ENCODE results near the gene IARS1.

IARS1 gene

GRCh38 chr9:92293452-92294296 is at the start of gene IARS1:
Gene IARS1 (minus strand): TSS chr9:92293697. CDS start chr9:92289419, 4,278 bp downstream.
- FAIRE-seq = peak; percentile 96
- peak; percentile 99 for DNase-seq (ENCODE audit: low spot score)

GRCh38 chr9:92342825-92343488 is 49.5 kb upstream of the IARS1 start:
- FAIRE-seq = no peak
- no peak for DNase-seq (ENCODE audit: low spot score)

GRCh38 chr9:92341578-92341977 is 48.1 kb upstream of the IARS1 start:
- DNase-seq (ENCODE audit: low spot score) = no peak
- no peak for FAIRE-seq

- DNase-seq (ENCODE audit: low spot score) (no peak), FAIRE-seq (no peak)
Measured at GRCh38 chr9:92333282-92333634, 39.8 kb upstream of the IARS1 start.

- FAIRE-seq = no peak
- no peak for DNase-seq (ENCODE audit: low spot score)
Measured at GRCh38 chr9:92332577-92333281, 39.2 kb upstream of the IARS1 start.

GRCh38 chr9:92328225-92328624 is 34.7 kb upstream of the IARS1 start:
- DNase-seq (ENCODE audit: low spot score) = peak; percentile 9

GRCh38 chr9:92327283-92327850 is 33.9 kb upstream of the IARS1 start:
- DNase-seq (ENCODE audit: low spot score) = no peak
- FAIRE-seq = no peak

More at GRCh38 chr9:92328225-92328624, 34.7 kb upstream of the IARS1 start:
- FAIRE-seq = no peak

- no peak for DNase-seq (ENCODE audit: low spot score)
- no peak for FAIRE-seq
Measured at GRCh38 chr9:92325991-92326500, 32.5 kb upstream of the IARS1 start.

- peak; percentile 92 for FAIRE-seq
- peak; percentile 91 for DNase-seq (ENCODE audit: low spot score)
Measured at GRCh38 chr9:92325269-92325990, 31.9 kb upstream of the IARS1 start, which contains the start of the genes CENPP and NOL8. Gene CENPP (plus strand): TSS chr9:92325953. Gene NOL8 (minus strand): TSS chr9:92325350. CDS start chr9:92324161, 1,189 bp downstream.

GRCh38 chr9:92324889-92325268 is 31.4 kb upstream of the IARS1 start:
- no peak for DNase-seq (ENCODE audit: low spot score)
- no peak for FAIRE-seq

- no peak for FAIRE-seq
- no peak for DNase-seq (ENCODE audit: low spot score)
Measured at GRCh38 chr9:92324431-92324830, 30.9 kb upstream of the IARS1 start.

- no peak for DNase-seq (ENCODE audit: low spot score)
- FAIRE-seq = no peak
Measured at GRCh38 chr9:92315456-92315855, 22.0 kb upstream of the IARS1 start.

GRCh38 chr9:92313624-92314012 is 20.1 kb upstream of the IARS1 start:
- DNase-seq (ENCODE audit: low spot score) (no peak), FAIRE-seq (no peak)

GRCh38 chr9:92312887-92313623 is 19.6 kb upstream of the IARS1 start:
- FAIRE-seq = no peak
- no peak for DNase-seq (ENCODE audit: low spot score)

- FAIRE-seq (no peak), DNase-seq (ENCODE audit: low spot score) (no peak)
Measured at GRCh38 chr9:92310562-92310961, 17.1 kb upstream of the IARS1 start.

- FAIRE-seq (no peak), DNase-seq (ENCODE audit: low spot score) (no peak)
Measured at GRCh38 chr9:92308893-92309292, 15.4 kb upstream of the IARS1 start.

- FAIRE-seq = no peak
Measured at GRCh38 chr9:92300936-92301335, 7.4 kb upstream of the IARS1 start.

GRCh38 chr9:92299116-92299515 is 5.6 kb upstream of the IARS1 start:
- no peak for FAIRE-seq

More at GRCh38 chr9:92300936-92301335, 7.4 kb upstream of the IARS1 start:
- DNase-seq (ENCODE audit: low spot score) = no peak

GRCh38 chr9:92298036-92298435 is 4.5 kb upstream of the IARS1 start:
- FAIRE-seq = no peak
- no peak for DNase-seq (ENCODE audit: low spot score)

More at GRCh38 chr9:92299116-92299515, 5.6 kb upstream of the IARS1 start:
- DNase-seq (ENCODE audit: low spot score) = no peak

GRCh38 chr9:92297611-92298010 is 4.1 kb upstream of the IARS1 start:
- FAIRE-seq (no peak), DNase-seq (ENCODE audit: low spot score) (no peak)
